Measurements from ENCODE around the gene TMEM30A.
A peak's percentile ranks its signal among the peaks of the same experiment; 100 is the strongest.

Gene TMEM30A

GRCh38 chr6:75210885-75211739 is 73.5 kb downstream of the TMEM30A start:
- peak; percentile 65 for DNase-seq
- Histone ChIP-seq H3K4me1 (no peaks in the 10 kb centered on the region), H3K9me3 (no peaks in the 10 kb centered on the region), H3K36me3 (no peaks in the 10 kb centered on the region), H3K27me3 (peaks cover 34% of the 10 kb centered on the region), H3K4me3 (ENCODE audit: low read depth, low read length) (no peak overlapping the region)
- TF ChIP-seq CTCF (IDR thresholded peaks at IDR 0.05; ENCODE audit: low read depth, low read length) = peak; percentile 74

GRCh38 chr6:75209184-75209723 is 75.3 kb downstream of the TMEM30A start:
- no peak for DNase-seq
- no peak for TF ChIP-seq CTCF (IDR thresholded peaks at IDR 0.05; ENCODE audit: low read depth, low read length)
- Histone ChIP-seq H3K9me3 (no peaks in the 10 kb centered on the region), H3K4me1 (no peaks in the 10 kb centered on the region), H3K4me3 (ENCODE audit: low read depth, low read length) (no peak overlapping the region), H3K27me3 (peaks cover 52% of the 10 kb centered on the region), H3K36me3 (no peaks in the 10 kb centered on the region)

GRCh38 chr6:75208298-75209183 is 76.1 kb downstream of the TMEM30A start:
- peak; percentile 92 for TF ChIP-seq CTCF (IDR thresholded peaks at IDR 0.05; ENCODE audit: low read depth, low read length)
- DNase-seq = peak; percentile 79
- Histone ChIP-seq H3K36me3 (no peaks in the 10 kb centered on the region), H3K4me3 (ENCODE audit: low read depth, low read length) (no peak overlapping the region), H3K4me1 (no peaks in the 10 kb centered on the region), H3K9me3 (no peaks in the 10 kb centered on the region), H3K27me3 (peaks cover 59% of the 10 kb centered on the region)

GRCh38 chr6:75206576-75207342 is 77.8 kb downstream of the TMEM30A start:
- DNase-seq = no peak
- Histone ChIP-seq H3K4me3 (ENCODE audit: low read depth, low read length) (no peak overlapping the region), H3K4me1 (no peaks in the 10 kb centered on the region), H3K9me3 (no peaks in the 10 kb centered on the region), H3K27me3 (peaks cover 77% of the 10 kb centered on the region), H3K36me3 (no peaks in the 10 kb centered on the region)
- no peak for TF ChIP-seq CTCF (IDR thresholded peaks at IDR 0.05; ENCODE audit: low read depth, low read length)

- TF ChIP-seq CTCF (IDR thresholded peaks at IDR 0.05; ENCODE audit: low read depth, low read length) = no peak
- Histone ChIP-seq H3K9me3 (no peaks in the 10 kb centered on the region), H3K27me3 (peaks cover 79% of the 10 kb centered on the region), H3K36me3 (no peaks in the 10 kb centered on the region), H3K4me1 (no peaks in the 10 kb centered on the region), H3K4me3 (ENCODE audit: low read depth, low read length) (no peak within 1 kb of the TSS)
- DNase-seq = peak; percentile 43
Observed at GRCh38 chr6:75205776-75206575, 78.6 kb downstream of the TMEM30A start, which contains the start of gene COL12A1. TSS of gene COL12A1 (minus strand) at chr6:75206053. CDS start at chr6:75202792, 3,261 bp downstream.

All from BE2C (cell line).